GM21515 (cell line): ENCODE measurements around the gene RAVER1.
A peak's percentile ranks its signal among the peaks of the same experiment; 100 is the strongest.
"Not testable (repeated sequence)": the region's sequence is repeated elsewhere in the genome, so short reads cannot be mapped to it uniquely, and the experiment has no call there.

ENCODE experiments used
- ATAC-seq: cut with Tn5 transposase; IDR thresholded peaks from one replicate; pipeline ENCODE4 v1.9.1; 2021; ENCODE audit not compliant: unreplicated experiment

RAVER1 gene

GRCh38 chr19:10332965-10333757 is at the start of gene RAVER1:
TSS of gene RAVER1 (minus strand) at chr19:10333529. CDS start at chr19:10333507, 22 bp downstream.
- ATAC-seq = peak; percentile 79

GRCh38 chr19:10383223-10383499 is 49.8 kb upstream of the RAVER1 start:
- not testable (repeated sequence) for ATAC-seq

- peak; percentile 85 for ATAC-seq
Observed at GRCh38 chr19:10380313-10381102, 47.2 kb upstream of the RAVER1 start, which contains the start of gene TYK2. TSS of gene TYK2 (minus strand) at chr19:10380572. CDS start at chr19:10378406, 2,166 bp downstream.

GRCh38 chr19:10379880-10380312 is 46.6 kb upstream of the RAVER1 start:
- ATAC-seq = peak; percentile 7

GRCh38 chr19:10378124-10378523 is 44.8 kb upstream of the RAVER1 start:
- no peak for ATAC-seq

GRCh38 chr19:10377140-10377640 is 43.9 kb upstream of the RAVER1 start:
- not testable (repeated sequence) for ATAC-seq

- ATAC-seq = no peak
Observed at GRCh38 chr19:10374931-10375330, 41.6 kb upstream of the RAVER1 start.

GRCh38 chr19:10372690-10373089 is 39.4 kb upstream of the RAVER1 start:
- ATAC-seq = no peak

GRCh38 chr19:10368101-10368803 is 34.9 kb upstream of the RAVER1 start:
- no peak for ATAC-seq

GRCh38 chr19:10366950-10367512 is 33.7 kb upstream of the RAVER1 start:
- ATAC-seq = not testable (repeated sequence)

- no peak for ATAC-seq
Observed at GRCh38 chr19:10365518-10365917, 32.2 kb upstream of the RAVER1 start.

- no peak for ATAC-seq
Observed at GRCh38 chr19:10364644-10365043, 31.3 kb upstream of the RAVER1 start.

- no peak for ATAC-seq
Observed at GRCh38 chr19:10363789-10364281, 30.5 kb upstream of the RAVER1 start.

GRCh38 chr19:10362259-10362658 is 28.9 kb upstream of the RAVER1 start:
- ATAC-seq = no peak

- ATAC-seq = no peak
Observed at GRCh38 chr19:10361569-10362011, 28.3 kb upstream of the RAVER1 start.

GRCh38 chr19:10356431-10356830 is 23.1 kb upstream of the RAVER1 start:
- no peak for ATAC-seq

GRCh38 chr19:10353793-10354391 is 20.6 kb upstream of the RAVER1 start:
- no peak for ATAC-seq

GRCh38 chr19:10352764-10353671 is 19.7 kb upstream of the RAVER1 start:
- ATAC-seq = no peak

GRCh38 chr19:10346509-10346908 is 13.2 kb upstream of the RAVER1 start:
- no peak for ATAC-seq
